ENCODE measurements around the gene ANKRD11. TPM values are rescaled to one million over a fixed set of nuclear protein-coding genes. Genes with fewer than 3 reads are reported as not detected.
"Not testable (repeated sequence)": the region's sequence is repeated elsewhere in the genome, so short reads cannot be mapped to it uniquely, and the experiment has no call there.

The ANKRD11 gene
- polyA plus RNA-seq, 1 experiment, result 48.1 TPM

DNA sequence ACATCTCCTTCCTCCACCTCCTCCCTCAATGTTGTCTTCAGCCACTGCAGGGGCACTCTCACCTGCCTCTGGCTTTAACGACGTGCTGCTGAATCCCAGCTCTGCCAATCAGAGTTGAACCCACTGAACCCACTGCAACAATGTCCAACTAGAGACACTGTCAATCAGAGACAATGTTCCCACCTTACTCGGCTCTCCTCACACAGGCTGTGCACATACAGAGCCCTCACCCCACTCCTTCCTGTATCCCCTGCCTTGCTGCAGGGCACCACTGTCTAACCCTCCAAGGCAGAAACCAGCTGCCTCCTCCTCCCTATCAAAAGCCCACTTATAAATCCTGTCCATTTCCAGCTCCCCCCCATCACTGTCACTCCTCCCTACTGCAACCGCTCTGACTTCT, 58.7 kb downstream of the ANKRD11 start:
- DNase-seq (ENCODE audit: low read depth, low spot score), result no peak
- Histone ChIP-seq H3K27me3 (ENCODE audit: control insufficient read depth, insufficient read depth, low read length) (no peaks in the 10 kb centered on the region), H3K4me3 (ENCODE audit: low read depth, low read length) (peak overlapping the region; percentile 14; the same call in 1 of the 2 replicates), H3K9me3 (ENCODE audit: control insufficient read depth, insufficient read depth, low read length) (no peaks in the 10 kb centered on the region), H3K27ac (ENCODE audit: low read depth, low read length) (peak overlapping the region; percentile 75)
- POLR2A ChIA-PET, result interaction anchor here (0.7 to 1.8 kb wide), 3 partner anchors 11 to 108 kb away, joined by 3 to 5 read pairs (median 4); no protein-coding TSS in a partner anchor
- TF ChIP-seq, protein P1, sequence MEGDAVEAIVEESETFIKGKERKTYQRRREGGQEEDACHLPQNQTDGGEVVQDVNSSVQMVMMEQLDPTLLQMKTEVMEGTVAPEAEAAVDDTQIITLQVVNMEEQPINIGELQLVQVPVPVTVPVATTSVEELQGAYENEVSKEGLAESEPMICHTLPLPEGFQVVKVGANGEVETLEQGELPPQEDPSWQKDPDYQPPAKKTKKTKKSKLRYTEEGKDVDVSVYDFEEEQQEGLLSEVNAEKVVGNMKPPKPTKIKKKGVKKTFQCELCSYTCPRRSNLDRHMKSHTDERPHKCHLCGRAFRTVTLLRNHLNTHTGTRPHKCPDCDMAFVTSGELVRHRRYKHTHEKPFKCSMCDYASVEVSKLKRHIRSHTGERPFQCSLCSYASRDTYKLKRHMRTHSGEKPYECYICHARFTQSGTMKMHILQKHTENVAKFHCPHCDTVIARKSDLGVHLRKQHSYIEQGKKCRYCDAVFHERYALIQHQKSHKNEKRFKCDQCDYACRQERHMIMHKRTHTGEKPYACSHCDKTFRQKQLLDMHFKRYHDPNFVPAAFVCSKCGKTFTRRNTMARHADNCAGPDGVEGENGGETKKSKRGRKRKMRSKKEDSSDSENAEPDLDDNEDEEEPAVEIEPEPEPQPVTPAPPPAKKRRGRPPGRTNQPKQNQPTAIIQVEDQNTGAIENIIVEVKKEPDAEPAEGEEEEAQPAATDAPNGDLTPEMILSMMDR (IDR thresholded peaks at IDR 0.05; ENCODE audit: low read depth, low read length), result no peak
- CTCF ChIA-PET, result no interaction called here

DNA sequence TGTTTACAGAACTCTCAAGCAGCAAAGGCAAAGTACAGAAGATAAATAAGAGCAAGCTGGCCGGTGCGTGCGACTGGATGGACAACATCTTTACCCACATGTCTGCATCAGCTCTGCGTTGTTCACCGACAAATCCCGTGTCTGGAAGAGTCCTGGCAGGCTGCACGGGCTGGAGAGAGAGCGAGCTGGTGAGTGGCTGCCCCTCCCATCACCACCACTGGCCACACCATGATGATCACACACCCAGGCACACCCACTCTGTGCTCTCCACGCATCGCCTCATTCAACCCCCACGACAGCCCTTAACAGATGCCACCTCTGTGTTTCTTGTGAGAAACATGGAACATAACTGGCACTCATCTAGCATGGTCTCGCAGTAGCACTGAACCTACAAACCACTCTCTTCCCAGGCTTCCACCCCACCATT, 59.2 kb downstream of the ANKRD11 start:
- H3K4me3 ChIP-seq (ENCODE audit: low read depth, low read length), result peak overlapping the region; percentile 14; the same call in 1 of the 2 replicates
- H3K27me3 ChIP-seq (ENCODE audit: control insufficient read depth, insufficient read depth, low read length), result no peaks in the 10 kb centered on the region
- TF ChIP-seq, protein P1 (IDR thresholded peaks at IDR 0.05; ENCODE audit: low read depth, low read length), result no peak
- POLR2A ChIA-PET, result interaction anchor here (0.6 to 1.8 kb wide), 5 partner anchors 12 to 108 kb away, joined by 3 to 5 read pairs (median 4); no protein-coding TSS in a partner anchor
- peak; percentile 95 for DNase-seq (ENCODE audit: low read depth, low spot score)
- CTCF ChIA-PET, result no interaction called here
- H3K9me3 ChIP-seq (ENCODE audit: control insufficient read depth, insufficient read depth, low read length), result no peaks in the 10 kb centered on the region
- H3K27ac ChIP-seq (ENCODE audit: low read depth, low read length), result peak overlapping the region; percentile 75

DNA sequence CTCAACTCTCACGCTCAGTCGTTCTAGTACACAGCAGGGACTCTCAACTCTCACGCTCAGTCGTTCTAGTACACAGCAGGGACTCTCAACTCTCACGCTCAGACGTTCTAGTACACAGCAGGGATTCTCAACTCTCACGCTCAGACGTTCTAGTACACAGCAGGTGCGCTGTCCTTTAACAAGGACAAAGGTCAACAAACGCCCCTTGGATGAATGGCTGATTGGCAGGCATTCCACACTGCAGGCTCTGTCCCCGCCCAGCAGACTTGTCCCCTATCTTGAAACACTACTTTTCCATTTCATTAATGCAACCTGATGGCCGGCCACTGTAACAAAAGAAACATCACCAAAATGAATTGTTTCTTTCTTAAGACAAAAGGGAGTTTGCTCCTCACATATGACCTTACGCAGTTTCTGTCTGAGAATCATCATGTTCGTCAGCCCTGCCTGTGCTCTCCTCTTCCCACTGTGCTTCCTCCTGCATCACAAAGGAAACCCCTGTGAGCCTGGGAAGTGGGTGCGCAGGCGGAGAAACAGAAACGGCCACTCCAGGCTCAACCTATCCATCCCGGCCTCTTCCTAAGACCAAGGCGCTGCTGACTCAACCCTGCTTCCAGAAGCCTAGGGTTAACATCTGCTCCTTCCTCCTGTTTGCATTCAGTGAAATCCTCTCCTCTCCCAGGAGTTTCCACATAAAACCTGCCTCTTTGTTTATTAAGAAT, 59.8 kb downstream of the ANKRD11 start:
- ChIA-PET CTCF (no interaction called here), POLR2A (interaction anchor here (0.6 to 1.8 kb wide), 5 partner anchors 12 to 107 kb away, joined by 3 to 5 read pairs (median 4); no protein-coding TSS in a partner anchor)
- peak overlapping the region; percentile 75 for H3K27ac ChIP-seq (ENCODE audit: low read depth, low read length)
- H3K27me3 ChIP-seq (ENCODE audit: control insufficient read depth, insufficient read depth, low read length), result no peaks in the 10 kb centered on the region
- no peak for DNase-seq (ENCODE audit: low read depth, low spot score)
- TF ChIP-seq, protein P1 (IDR thresholded peaks at IDR 0.05; ENCODE audit: low read depth, low read length), result no peak
- H3K9me3 ChIP-seq (ENCODE audit: control insufficient read depth, insufficient read depth, low read length), result no peaks in the 10 kb centered on the region
- no peak overlapping the region for H3K4me3 ChIP-seq (ENCODE audit: low read depth, low read length)

DNA sequence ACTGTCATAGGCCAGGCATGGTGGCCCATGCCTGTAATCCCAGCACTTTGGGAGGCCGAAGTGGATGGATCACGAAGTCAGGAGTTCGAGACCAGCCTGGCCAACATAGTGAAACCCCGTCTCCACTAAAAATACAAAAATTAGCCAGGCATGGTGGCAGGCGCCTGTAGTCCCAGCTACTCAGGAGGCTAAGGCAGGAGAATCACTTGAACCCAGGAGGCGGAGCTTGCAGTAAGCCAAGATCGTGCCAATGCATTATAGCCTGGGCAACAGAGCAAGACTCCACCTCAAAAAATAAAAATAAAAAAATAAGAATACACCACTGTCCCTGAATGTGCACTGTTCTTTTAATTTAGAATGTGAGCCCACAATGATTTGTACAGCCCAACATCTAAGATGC, 61.8 kb downstream of the ANKRD11 start:
- H3K9me3 ChIP-seq (ENCODE audit: control insufficient read depth, insufficient read depth, low read length); H3K27me3 ChIP-seq (ENCODE audit: control insufficient read depth, insufficient read depth, low read length); DNase-seq (ENCODE audit: low read depth, low spot score); CTCF ChIA-PET; H3K27ac ChIP-seq (ENCODE audit: low read depth, low read length); POLR2A ChIA-PET; H3K4me3 ChIP-seq (ENCODE audit: low read depth, low read length): not testable (repeated sequence)

DNA sequence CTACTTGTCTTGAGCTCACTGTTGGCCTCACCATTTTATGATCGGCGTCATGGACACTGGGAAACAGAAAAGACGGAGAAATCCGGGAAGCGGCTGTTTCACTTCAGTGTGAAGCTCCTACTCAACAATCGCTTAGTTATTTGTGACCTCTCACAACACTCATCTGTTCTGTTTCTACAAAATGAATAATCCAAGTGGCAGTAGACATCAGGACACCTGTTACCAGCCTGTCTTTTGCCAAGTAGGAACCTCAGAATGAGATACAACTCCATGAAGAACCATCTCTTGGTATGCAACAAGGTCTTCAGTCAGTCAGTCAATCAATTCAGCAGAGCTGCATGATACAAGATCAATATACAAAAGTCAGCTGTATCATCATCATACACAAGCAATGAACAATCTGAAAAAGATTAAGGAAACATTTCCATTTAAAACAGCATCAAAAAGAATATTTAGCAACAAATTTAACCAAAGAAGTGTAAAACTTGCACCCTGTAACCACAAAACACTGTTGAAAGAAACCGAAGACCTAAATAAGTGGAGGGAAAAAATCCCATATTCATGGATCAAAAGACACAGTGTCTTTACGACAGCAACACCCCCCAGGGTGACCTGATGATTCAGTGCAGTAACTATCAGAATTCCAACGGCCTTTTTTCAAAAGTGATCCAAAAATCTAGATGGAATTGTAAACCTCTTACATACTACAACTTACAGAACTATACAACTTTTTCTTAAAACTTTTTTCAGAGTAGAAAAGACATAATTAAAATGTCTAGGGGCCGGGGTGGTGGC, 63.4 kb downstream of the ANKRD11 start:
- CTCF ChIA-PET, result no interaction called here

More for the DNA sequence above, 63.4 kb downstream of the ANKRD11 start:
- TF ChIP-seq, protein P1 (IDR thresholded peaks at IDR 0.05; ENCODE audit: low read depth, low read length), result no peak
- Histone ChIP-seq H3K27ac (ENCODE audit: low read depth, low read length) (no peak overlapping the region), H3K4me3 (ENCODE audit: low read depth, low read length) (no peak overlapping the region), H3K27me3 (ENCODE audit: control insufficient read depth, insufficient read depth, low read length) (no peaks in the 10 kb centered on the region), H3K9me3 (ENCODE audit: control insufficient read depth, insufficient read depth, low read length) (no peaks in the 10 kb centered on the region)
- no peak for DNase-seq (ENCODE audit: low read depth, low spot score)
- POLR2A ChIA-PET, result interaction anchor here (0.6 kb wide), 2 partner anchors 56 to 221 kb away, joined by 3 to 6 read pairs; no protein-coding TSS in a partner anchor
